22Rv1 (cell line): ENCODE results near the gene LRWD1.

Source experiments
- ZFX ChIP-seq: fragments of 450-650 bp; IDR thresholded peaks from 2 replicates; pipeline ENCODE4 v1.6.1; 2017; ENCODE audit warnings: antibody characterized with exemption, borderline replicate concordance
- TF ChIP-seq, protein P1 (sequence below): fragments of 450-650 bp; IDR thresholded peaks from 2 replicates; pipeline ENCODE4 v1.5.1; 2017; ENCODE audit warnings: mild to moderate bottlenecking

DNA sequence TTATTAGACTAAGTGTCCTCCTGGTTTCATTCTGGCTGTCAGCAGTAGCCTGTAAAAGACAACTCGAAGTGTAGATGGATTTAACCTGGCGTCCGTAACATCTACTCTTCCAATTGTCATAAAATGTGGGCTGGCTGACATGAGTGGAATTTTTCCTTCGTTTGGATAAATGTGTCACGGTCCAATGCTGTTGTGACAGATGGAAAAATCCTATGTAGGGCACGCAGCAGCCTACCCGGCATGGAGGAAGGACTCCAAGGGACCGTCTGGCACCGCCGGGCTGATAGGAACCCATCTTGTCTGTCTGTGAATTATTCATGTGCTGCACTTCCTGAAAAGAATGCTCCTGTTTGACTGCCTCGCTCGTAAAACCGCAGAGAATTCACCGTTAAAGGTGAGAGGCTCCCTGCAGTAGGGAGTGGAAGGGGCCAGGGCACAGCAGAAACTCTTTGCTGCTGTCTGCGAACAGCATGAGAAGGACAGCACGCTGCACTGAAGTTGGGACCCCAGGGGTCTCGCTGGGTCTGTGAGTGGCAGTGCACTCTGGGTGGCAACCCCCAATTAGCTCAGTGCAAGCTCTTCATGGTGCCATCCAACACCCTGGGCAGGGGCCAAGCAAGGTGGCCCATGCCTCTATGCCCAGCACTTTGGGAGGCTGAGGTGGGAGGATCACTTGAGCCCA lies 33.0 kb upstream of the LRWD1 start:
- TF ChIP-seq, protein P1, sequence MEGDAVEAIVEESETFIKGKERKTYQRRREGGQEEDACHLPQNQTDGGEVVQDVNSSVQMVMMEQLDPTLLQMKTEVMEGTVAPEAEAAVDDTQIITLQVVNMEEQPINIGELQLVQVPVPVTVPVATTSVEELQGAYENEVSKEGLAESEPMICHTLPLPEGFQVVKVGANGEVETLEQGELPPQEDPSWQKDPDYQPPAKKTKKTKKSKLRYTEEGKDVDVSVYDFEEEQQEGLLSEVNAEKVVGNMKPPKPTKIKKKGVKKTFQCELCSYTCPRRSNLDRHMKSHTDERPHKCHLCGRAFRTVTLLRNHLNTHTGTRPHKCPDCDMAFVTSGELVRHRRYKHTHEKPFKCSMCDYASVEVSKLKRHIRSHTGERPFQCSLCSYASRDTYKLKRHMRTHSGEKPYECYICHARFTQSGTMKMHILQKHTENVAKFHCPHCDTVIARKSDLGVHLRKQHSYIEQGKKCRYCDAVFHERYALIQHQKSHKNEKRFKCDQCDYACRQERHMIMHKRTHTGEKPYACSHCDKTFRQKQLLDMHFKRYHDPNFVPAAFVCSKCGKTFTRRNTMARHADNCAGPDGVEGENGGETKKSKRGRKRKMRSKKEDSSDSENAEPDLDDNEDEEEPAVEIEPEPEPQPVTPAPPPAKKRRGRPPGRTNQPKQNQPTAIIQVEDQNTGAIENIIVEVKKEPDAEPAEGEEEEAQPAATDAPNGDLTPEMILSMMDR: no peak
- TF ChIP-seq ZFX: no peak
